Smooth muscle cell of the coronary artery (primary cell): ENCODE measurements around the gene CD99. TPM values are rescaled to one million over a fixed set of nuclear protein-coding genes. Genes with fewer than 3 reads are reported as not detected.

Experiments
- total RNA-seq: library from RNA; depleted of rRNA; stranded (reverse); fragments of >200 nt; gene quantifications from 2 replicates; pipeline ENCODE4 v1.2.3, GENCODE V29; 2014; ENCODE audit warnings: low replicate concordance

CD99 gene, protein sequence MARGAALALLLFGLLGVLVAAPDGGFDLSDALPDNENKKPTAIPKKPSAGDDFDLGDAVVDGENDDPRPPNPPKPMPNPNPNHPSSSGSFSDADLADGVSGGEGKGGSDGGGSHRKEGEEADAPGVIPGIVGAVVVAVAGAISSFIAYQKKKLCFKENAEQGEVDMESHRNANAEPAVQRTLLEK
- total RNA-seq = 137 and 168 TPM in 2 replicates

DNA sequence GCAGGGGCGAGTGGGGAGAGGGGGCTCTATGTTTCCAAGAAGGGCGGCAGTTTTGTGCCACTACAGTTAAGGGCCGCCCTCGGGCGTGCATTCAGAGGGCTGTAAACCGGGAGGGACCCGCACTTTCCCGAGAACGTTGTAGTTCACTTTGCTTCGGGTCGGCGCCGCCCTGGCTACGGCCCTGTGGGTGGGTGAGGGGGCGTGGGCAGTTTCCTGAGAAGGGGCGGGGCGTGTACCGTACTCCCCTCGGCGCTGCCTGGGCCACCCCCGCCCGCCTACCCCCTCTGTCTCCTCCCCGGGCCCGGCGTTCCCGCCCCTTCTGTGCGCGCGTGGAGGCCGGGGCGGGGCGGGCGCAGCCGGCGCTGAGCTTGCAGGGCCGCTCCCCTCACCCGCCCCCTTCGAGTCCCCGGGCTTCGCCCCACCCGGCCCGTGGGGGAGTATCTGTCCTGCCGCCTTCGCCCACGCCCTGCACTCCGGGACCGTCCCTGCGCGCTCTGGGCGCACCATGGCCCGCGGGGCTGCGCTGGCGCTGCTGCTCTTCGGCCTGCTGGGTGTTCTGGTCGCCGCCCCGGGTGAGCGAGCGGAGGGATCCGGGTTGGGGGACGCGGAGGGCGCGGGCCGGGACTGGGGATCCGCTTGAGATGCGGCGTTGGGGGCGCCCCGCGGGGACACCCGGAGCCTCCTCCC lies at the start of gene CD99:
CD99 (plus strand) TSS at position 440 of the 687 bp plus-strand sequence; CDS start at position 506, 66 bp downstream.

DNA sequence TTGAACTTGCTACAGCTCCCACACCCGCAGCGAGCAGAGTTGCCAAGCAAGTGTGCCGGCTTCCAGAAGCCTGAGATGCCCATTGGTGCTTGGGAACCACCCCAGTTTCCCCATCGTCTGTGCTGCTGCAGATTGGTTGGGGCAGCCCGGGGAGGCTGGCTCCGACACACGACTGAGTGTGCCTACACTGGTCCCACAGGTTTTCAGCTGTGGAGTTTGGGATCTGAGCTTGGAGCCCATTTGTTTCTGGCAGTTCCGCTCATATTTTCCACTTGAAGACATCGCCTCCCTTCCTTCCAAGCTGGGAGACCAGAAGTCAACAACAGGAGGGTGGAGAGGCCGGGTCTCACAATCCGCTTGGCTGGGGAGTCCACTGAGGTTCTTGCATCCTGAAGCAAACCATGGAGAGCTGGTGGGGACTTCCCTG lies 60.8 kb downstream of the CD99 start, which contains the start of gene XG:
XG (plus strand) TSS at position 167 of the 427 bp plus-strand sequence; CDS start at position 402, 235 bp downstream.

Other genes starting within 250 kb of the CD99 start
- 16.8 and 28.4 TPM in 2 replicates for gene DHRSX, start 190.3 kb upstream of the CD99 start, total RNA-seq
- gene ZBED1, start 190.3 kb upstream of the CD99 start, total RNA-seq = 27.7 and 36.5 TPM in 2 replicates
- 10.7 and 16.0 TPM in 2 replicates for gene XG, start 60.7 kb downstream of the CD99 start, total RNA-seq
- 1.1 and 4.9 TPM in 2 replicates for gene GYG2, start 137.6 kb downstream of the CD99 start, total RNA-seq
- gene ARSD, start 238.0 kb downstream of the CD99 start, total RNA-seq = 18.5 and 27.5 TPM in 2 replicates